ENCODE measurements around the gene SCUBE2. TPM values are rescaled to one million over a fixed set of nuclear protein-coding genes. Genes with fewer than 3 reads are reported as not detected.

SCUBE2 gene
- total RNA-seq, 1 experiment from 2014 or later: 1.9 TPM

GRCh38 chr11:9003573-9004182 is 87.7 kb downstream of the SCUBE2 start, which contains the start of gene NRIP3:
TSS of gene NRIP3 (minus strand) at chr11:9004001. CDS start at chr11:9003935, 66 bp downstream.
- Mint-ChIP-seq H3K4me3 (peak within 1 kb of the TSS; percentile 74), H3K27ac (no peak within 1 kb of the TSS)
- CTCF ChIA-PET: interaction anchor here (1.0 to 1.8 kb wide), 8 partner anchors 12 to 504 kb away, joined by 3 to 9 read pairs (median 5); no protein-coding TSS in a partner anchor

More at GRCh38 chr11:9003573-9004182, 87.7 kb downstream of the SCUBE2 start, which contains the start of gene NRIP3:
- Mint-ChIP-seq H3K36me3 (no peaks in the 10 kb centered on the region), H3K27me3 (ENCODE audit: low read depth) (peaks cover 83% of the 10 kb centered on the region), H3K9me3 (no peaks in the 10 kb centered on the region), H3K4me1 (peaks cover 18% of the 10 kb centered on the region)
- peak; percentile 70 for DNase-seq (ENCODE audit: low spot score)
- peak; percentile 73 for ATAC-seq
- POLR2A ChIA-PET: interaction anchor here (0.8 kb wide), 2 partner anchors 11 to 40 kb away, joined by 3 read pairs; no protein-coding TSS in a partner anchor
- TF ChIP-seq SOX15 (CRISPR knock-in tag; IDR thresholded peaks at IDR 0.05) (no peak), NFE2L1 (CRISPR knock-in tag; IDR thresholded peaks at IDR 0.05) (no peak), CREM (CRISPR knock-in tag; IDR thresholded peaks at IDR 0.05) (peak; percentile 70; the same call in 1 of the 2 replicates), E2F4 (CRISPR knock-in tag; IDR thresholded peaks at IDR 0.05; ENCODE audit: borderline replicate concordance, low read depth) (no peak), SMAD4 (CRISPR knock-in tag; IDR thresholded peaks at IDR 0.05) (no peak), FOXP4 (CRISPR knock-in tag; IDR thresholded peaks at IDR 0.05) (0 out of 2 replicates have a peak, but pooled peaks have one; percentile 23), ZNF263 (CRISPR knock-in tag; IDR thresholded peaks at IDR 0.05; ENCODE audit: low read depth) (no peak), ARID4B (CRISPR knock-in tag; IDR thresholded peaks at IDR 0.05; ENCODE audit: borderline replicate concordance) (peak; percentile 36; the same call in 1 of the 2 replicates), MAX (CRISPR knock-in tag; IDR thresholded peaks at IDR 0.05) (peak; percentile 82), TCF7 (CRISPR knock-in tag; IDR thresholded peaks at IDR 0.05; ENCODE audit: low read depth) (no peak), TP53 (CRISPR knock-in tag; IDR thresholded peaks at IDR 0.05) (no peak), CREB1 (CRISPR knock-in tag; IDR thresholded peaks at IDR 0.05) (no peak), TEAD1 (CRISPR knock-in tag; IDR thresholded peaks at IDR 0.05) (peak; percentile 39; the same call in 1 of the 2 replicates), ATF3 (CRISPR knock-in tag; conservative IDR thresholded peaks at IDR 0.05) (no peak), ATF1 (CRISPR knock-in tag; IDR thresholded peaks at IDR 0.05) (peak; percentile 54; the same call in 1 of the 2 replicates), ZNF671 (CRISPR knock-in tag; IDR thresholded peaks at IDR 0.05) (no peak), SP1 (CRISPR knock-in tag; conservative IDR thresholded peaks at IDR 0.05) (no peak), PRRX2 (CRISPR knock-in tag; IDR thresholded peaks at IDR 0.05) (no peak), E2F5 (CRISPR knock-in tag; IDR thresholded peaks at IDR 0.05) (0 out of 2 replicates have a peak, but pooled peaks have one; percentile 23), ZNF512 (CRISPR knock-in tag; IDR thresholded peaks at IDR 0.05; ENCODE audit: borderline replicate concordance) (no peak)

Data from WTC11 (cell line).